ENCODE results near the gene PKP2. TPM values are rescaled to one million over a fixed set of nuclear protein-coding genes. Genes with fewer than 3 reads are reported as not detected.
"Not testable (repeated sequence)": the region's sequence is repeated elsewhere in the genome, so short reads cannot be mapped to it uniquely, and the experiment has no call there.

The PKP2 gene
- total RNA-seq, 1 donor, result 5.9 TPM

DNA sequence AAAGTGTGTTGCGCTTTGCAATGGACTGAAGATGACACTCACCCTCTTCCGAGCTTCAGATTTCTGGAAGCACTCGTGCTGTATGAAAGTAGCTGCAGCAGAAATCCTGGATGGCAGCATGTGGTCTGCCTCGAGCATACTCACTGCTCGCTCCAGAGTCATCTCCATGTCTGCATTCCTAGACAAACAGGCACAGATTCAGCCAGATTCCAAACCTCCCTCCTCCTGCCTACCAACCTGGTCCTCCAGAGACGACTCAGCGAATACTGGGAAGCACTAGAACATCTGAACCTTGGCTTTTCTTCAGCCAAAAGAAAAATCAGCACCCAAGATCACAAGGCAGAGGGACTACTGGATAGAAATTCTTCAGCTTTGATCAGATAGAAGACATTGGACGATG, 27.7 kb downstream of the PKP2 start:
- no peak for DNase-seq (ENCODE audit: low read depth in 2 of 3, low spot score in 2 of 3)

DNA sequence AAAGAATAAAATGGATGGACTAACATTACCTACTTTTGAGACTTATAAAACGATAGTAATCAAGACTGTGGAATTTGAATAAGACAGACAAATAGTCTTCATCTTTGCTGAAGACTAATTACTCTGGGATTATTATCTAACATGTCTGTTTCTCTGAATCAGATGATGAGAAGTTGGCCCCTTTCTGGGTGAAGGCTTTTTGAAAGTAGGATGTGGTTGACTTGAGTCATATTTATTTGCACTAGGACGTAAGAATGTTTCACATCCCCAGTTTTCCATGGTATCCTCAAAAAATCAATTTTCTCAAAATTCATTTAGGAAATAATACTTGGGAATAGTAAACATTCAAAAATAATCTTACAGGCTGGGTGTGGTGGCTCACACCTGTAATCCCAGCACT, 31.8 kb downstream of the PKP2 start:
- no peak for DNase-seq (ENCODE audit: low read depth in 2 of 3, low spot score in 2 of 3)

DNA sequence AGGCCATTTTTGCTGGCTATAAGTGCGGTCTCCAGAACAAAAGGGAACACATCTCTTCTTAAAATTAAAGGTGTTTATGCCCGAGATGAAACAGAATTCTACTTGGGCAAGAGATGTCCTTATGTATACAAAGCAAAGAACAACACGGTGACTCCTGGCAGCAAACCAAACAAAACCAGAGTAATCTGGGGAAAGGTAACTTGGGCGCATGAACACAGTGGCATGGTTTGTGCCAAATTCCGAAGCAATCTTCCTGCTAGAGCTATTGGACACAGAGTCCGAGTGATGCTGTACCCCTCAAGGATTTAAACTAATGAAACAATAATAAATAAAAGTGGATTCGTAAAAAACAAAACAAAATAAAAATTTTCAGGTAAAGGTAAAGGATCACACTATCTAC, 33.4 kb downstream of the PKP2 start:
- no peak for DNase-seq (ENCODE audit: low read depth in 2 of 3, low spot score in 2 of 3)

DNA sequence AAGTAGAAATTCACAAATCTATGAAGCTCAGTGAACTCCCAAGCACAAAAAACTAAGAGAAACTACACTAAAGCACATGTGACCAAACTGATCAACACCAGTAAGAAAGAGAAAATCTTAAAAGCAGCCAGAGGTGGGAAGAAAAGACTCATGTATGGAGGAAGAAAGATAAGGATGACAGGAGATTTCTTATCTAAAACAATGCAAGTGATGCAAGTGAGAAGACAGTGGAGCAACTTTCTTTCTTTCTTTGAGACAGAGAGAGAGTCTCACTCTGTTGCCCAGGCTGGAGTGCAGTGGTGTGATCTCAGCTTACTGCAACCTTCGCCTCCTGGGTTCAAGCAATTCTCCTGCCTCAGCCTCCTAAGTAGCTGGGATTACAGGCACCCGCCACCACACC, 34.9 kb downstream of the PKP2 start:
- DNase-seq (ENCODE audit: low read depth in 2 of 3, low spot score in 2 of 3), result not testable (repeated sequence)

DNA sequence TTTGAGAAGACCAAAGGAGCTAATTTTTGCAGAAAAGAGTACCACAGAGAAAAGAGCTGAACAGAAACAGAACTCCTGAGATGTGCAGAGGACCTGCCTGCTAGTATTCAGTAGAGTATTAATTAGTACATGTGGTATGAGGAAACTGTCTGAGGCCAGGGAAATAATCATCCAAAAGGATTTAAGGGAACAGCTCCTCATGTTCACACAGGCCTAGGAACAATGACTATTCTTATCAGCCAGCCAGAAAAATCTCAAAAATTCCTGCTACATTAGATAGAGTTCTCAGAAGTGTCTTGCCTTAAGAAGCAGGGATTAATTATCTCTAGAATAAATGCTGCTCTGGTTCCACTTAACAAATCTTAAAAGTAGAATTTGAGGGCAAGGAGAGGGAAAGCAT, 36.4 kb downstream of the PKP2 start:
- no peak for DNase-seq (ENCODE audit: low read depth in 2 of 3, low spot score in 2 of 3)

DNA sequence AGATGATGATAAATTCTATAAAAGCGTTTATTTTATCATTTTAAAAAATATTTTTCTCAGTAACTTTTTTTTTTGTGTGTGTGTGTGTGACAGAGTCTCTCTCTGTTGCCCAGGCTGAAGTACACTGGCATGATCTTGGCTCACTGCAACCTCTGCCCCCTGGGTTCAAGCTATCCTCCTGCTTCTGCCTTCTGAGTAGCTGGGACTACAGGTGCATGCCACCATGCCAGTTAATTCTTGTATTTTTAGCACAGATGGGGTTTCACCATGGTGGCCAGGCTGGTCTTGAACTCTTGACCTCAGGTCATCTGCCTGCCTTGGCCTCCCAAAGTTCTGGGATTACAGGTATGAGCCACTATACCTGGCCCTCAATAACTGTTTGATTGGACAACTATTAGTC, 37.2 kb downstream of the PKP2 start:
- no peak for DNase-seq (ENCODE audit: low read depth in 2 of 3, low spot score in 2 of 3)

DNA sequence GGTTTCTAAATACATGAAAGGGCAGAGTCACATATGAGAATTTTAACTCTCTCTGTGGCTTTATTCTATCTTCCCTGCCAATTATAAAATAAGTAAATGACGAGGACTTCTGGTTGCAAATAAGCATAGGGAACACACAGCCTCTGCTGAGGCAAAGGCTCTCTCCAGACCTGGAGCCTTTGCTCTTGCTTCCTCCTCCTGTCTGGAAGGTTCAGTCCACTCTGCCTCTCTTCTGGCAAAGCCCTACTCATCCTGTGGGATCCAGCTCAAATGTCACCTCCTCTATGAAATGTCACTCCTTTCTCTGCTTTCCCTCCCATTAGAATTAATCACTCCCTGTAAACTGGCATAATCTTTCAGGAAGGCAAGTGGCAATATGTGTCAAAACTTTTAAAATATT, 41.9 kb downstream of the PKP2 start:
- no peak for DNase-seq (ENCODE audit: low read depth in 2 of 3, low spot score in 2 of 3)

DNA sequence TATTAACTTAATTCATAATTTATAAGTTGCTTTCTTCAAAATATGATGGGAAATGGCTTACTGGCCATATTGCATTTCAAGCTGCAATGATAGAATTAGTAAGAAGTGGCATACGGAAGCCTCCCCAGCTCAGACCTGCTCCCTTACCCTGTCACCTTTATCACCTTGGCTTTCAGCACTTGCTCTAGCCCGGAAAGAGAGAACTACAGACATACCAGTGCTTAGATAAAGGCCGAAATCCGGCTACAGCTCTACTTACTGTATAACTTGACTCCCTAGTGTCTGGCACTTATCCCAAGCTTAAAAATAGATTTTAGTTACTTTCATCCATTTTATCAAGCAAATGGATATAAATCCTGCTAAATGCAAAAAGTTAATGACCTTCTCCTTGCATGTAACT, 42.5 kb downstream of the PKP2 start:
- no peak for DNase-seq (ENCODE audit: low read depth in 2 of 3, low spot score in 2 of 3)

DNA sequence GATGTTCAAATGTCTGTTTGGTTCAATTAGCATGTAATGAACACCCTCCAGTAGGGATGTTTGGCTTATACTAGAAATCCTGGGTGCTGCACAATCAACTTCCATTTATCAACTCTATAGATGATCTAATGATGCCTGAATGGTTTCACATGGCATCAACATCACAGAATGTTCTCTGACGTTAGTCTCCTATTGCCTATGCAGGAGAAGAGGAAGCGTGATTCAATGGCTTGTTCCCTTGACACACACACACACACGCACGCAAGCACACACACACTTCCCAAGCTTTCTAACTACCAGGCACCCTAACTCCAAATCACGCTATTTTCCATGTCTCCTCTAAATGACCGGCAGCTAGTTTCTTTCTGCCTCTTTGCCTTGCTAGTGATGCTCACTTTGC, 49.3 kb downstream of the PKP2 start:
- DNase-seq (ENCODE audit: low read depth in 2 of 3, low spot score in 2 of 3), result no peak

DNA sequence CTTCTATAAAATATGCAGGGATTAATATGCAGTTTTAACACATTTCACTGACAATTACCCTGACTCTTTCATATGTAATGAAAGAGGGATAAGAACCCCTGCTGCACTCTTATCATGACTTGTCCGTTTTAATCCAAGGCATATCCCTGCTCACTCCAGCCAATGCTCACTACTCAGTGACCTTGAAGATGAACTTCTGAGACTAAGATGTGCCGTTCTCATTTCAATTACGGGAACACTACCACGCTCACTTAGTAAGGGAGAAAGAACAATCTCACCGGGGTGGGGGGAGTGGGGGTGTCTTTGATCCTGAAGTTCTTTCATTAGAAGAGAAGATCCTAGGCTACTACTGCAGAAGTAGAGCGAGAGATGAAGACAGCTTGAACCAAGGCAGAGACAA, 50.5 kb downstream of the PKP2 start:
- no peak for DNase-seq (ENCODE audit: low read depth in 2 of 3, low spot score in 2 of 3)

DNA sequence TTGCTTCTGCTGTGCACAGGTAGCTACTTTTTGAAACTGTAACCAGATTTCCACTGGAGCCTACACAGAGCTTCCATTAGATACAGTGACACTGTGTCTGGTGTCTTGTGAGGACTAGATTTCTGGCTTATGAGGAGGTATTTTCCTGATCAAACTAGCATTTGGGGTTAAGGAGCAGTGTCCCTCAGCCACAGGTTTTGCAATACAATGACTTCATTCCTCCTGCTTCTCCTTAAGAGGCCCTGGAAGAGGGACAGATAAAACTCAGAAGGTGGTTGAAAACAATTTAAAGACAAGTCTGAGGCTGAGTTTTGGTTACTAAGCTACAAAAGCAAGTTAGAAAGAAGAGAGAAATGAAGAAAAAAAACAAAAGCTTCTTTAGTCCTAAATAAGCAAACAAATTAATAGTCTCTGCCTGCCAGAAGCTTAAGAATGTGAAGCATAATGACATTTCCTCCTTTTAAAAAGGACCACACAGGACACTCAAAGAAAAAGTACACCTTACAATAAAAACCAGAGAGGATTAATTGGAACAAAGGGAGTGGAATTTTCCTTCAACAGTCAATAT, 53.0 kb downstream of the PKP2 start:
- DNase-seq (ENCODE audit: low read depth in 2 of 3, low spot score in 2 of 3), result no peak

DNA sequence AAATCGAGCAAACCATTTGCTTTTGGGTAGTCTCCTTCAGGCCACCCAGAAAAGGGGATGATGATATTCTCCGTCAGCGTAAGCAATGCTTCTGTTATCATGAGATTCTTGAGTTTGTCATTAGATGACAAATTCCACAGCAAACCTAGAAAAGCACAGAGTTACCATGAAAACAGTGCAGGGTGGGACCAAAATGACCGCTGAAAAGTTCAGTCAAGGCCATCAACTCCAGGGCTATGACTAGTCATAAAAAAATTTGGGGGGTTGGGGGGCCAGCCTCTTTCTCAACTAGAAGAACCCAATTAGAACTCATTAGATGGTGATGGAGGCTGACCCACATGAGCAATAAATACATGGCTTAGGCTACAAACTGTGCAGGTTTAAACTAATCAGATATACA, 55.5 kb downstream of the PKP2 start:
- DNase-seq (ENCODE audit: low read depth in 2 of 3, low spot score in 2 of 3), result no peak

DNA sequence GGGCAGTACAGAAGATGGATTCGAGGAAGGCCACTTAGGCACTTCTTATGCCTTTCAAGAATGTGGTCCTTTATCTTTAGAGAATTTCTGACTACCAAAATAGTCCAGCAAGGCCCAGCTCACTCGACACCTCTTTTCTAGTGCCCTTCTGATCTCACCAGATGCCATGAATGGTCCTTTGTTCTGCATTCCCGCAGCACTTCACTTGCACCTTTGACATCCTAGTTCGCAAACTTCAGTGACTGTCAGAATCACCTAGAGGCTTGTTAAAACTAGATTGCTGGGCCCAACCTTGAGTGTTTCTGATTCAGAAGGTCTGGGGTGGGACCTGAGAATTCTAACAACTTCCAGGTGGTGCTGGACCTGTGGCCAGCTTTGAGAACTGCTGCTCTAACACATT, 56.7 kb downstream of the PKP2 start:
- DNase-seq (ENCODE audit: low read depth in 2 of 3, low spot score in 2 of 3), result no peak

DNA sequence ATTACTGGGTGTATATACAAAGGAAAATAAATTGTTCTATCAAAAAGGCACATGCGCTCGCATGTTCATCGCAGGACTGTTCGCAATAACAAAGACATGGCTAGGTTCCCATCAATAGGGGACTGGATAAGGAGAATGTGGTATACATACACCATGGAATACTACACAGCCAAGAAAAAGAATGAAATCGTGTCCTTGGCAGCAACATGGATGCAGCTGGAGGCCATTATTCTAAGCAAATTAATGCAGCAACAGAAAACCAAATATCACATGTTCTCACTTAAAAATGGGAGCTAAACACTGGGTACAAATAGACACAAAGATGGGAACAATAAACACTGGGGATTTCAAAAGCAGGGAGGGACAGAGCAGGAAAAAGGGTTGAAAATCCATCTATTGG, 58.6 kb downstream of the PKP2 start:
- DNase-seq (ENCODE audit: low read depth in 2 of 3, low spot score in 2 of 3), result no peak

DNA sequence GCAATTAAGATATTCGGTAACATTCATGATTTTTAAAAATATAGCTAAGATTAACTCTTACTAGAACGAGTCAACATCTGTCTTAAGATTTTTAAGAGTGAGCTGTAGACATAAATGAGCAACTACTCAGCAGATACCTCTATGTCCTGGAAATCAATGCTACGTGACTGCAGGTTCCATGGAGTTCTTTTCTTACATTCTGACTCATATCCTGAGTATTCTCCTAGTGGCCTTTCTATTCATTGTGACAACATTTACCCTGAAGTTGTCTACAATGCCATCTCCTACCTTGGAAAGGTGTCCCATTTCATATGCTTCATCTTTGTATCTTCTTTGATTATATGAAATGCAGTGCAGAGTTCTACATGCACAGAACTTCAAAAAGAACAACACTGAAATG, 59.9 kb downstream of the PKP2 start:
- no peak for DNase-seq (ENCODE audit: low read depth in 2 of 3, low spot score in 2 of 3)

DNA sequence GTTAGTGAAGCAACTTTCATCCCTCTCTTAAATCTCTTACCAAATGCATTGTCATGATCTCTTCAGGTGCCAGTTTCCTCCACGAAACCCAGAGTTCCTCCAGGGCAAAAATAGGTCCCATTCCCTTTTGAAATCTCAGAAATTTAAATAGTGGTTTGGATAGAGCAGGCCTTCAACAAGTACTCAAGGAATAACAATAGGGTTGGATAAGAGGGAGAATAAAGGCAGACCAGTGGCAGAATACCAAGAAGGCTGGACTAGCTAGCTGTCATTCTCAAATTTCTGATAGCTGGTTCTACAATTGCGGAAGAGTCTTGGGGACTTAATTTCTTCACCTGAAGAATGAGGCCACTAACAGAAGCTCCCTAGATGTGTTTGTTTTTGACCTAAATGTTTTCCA, 62.5 kb downstream of the PKP2 start:
- no peak for DNase-seq (ENCODE audit: low read depth in 2 of 3, low spot score in 2 of 3)

DNA sequence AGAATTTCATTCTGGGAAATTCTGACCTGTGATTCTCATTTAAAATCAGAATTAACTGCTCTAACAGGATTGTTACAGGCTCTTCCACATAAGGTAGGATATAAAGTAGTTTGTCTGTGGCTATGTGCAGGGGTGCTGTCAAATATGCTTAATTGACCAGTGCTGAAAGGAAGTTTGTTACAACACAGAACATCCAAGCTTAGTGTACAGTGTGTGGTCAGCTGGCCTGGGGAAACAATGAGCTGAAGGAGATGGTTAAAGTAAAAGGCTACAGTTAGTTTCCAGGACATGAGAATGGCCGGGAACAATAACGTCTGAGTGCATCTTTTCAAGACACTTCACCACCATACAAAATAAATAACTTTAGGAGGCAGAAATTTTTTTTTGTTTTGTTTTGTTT, 68.0 kb downstream of the PKP2 start:
- no peak for DNase-seq (ENCODE audit: low read depth in 2 of 3, low spot score in 2 of 3)

DNA sequence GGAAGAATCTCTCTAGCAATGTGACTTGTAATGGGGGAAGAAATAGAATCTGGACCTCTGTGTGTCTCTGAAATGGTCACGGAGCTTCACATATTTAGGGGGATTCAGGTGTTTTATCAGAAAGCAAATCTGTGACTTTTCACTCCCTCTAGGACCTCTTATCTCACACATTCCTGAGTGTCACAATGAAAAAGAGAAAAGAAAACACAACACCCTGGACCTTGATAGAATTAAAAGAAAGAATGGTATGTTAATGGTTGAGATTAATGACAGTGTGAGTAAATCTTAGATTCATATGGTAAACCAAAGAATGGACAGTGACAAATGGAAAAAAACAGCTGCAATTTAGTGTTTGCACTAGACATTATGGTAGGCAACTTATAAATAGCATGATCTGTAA, 68.5 kb downstream of the PKP2 start:
- no peak for DNase-seq (ENCODE audit: low read depth in 2 of 3, low spot score in 2 of 3)

DNA sequence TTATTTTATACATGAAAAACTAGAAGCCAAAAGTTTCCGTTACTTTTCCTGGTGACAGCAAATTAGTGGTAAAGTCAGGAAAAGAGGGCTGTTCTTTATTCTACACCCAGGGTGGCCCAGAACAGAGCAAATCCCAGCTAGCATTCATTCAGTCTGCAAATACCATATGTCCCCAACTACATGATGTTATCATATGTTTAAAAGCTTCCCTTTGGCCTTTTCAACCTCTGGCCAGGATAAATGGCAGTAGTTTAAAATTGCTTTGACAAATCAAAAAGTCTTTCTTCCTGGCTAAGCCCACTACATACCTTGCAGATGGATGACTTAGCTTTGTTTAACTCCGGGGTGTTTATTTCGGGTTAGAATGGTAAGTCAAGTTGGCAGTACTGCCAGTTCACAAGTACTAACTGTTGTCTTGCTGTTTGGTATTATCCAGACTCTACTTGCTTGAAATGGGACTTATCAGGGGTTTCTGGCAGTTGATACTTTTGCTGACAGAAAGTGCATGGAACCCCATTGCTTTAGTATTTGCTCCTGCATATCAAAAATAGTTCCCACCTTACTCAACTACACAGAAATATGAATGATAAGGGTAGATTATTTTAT, 69.7 kb downstream of the PKP2 start:
- DNase-seq (ENCODE audit: low read depth in 2 of 3, low spot score in 2 of 3), result no peak

DNA sequence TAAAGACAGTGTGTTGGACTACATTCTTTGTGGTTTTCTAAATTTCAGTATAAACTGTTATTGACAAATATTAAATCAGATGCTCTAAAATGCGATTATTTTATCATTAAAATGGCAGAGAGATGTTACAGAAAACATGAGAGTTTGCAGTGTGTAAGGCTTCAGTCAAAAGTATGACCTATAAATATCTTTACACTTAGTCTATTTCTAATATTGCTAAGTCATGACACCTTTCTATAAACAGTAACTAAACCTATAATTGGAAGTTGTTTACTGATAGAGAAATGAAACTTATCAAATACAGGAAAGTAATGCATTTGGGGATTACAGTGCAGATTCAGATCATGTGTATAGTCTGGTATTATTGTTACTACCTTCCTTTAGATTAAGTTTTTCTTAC, 72.0 kb downstream of the PKP2 start:
- no peak for DNase-seq (ENCODE audit: low read depth in 2 of 3, low spot score in 2 of 3)

DNA sequence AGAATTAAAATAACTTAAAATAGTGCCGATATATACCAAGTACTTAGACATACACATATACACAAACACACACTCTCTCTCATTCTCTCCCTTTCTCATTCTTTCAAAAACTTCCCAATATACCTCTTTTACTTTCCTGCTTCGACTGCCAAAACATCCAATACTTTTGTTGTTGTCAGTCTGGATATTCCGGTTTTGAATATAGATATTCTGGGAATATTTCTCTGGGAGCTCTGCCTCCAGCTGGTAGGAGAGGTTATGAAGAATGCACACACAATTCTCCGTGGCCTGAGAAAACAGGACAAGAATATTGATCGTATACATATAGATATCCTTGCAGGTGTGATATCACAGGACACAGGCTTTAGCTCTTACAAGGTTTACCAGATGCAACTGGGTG, 74.2 kb downstream of the PKP2 start:
- no peak for DNase-seq (ENCODE audit: low read depth in 2 of 3, low spot score in 2 of 3)

DNA sequence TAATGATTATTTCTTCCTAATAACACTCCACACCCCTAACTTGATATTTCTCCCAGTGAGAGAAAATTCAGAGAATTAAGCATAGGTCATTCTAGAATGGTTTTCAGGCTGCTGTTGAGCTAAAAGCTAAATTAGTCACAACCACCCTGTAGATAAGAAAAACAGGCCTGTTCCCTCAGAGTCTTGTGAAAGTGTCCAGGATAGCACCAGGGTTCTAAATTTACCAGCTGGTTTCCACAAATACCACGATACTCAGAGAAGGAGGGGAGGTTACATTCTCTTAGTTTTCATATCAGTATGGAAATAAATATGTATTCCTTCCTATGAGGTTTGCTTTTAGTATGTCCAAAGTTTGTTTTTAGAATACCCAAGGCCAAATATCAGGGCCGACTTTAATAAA, 74.9 kb downstream of the PKP2 start:
- no peak for DNase-seq (ENCODE audit: low read depth in 2 of 3, low spot score in 2 of 3)

DNA sequence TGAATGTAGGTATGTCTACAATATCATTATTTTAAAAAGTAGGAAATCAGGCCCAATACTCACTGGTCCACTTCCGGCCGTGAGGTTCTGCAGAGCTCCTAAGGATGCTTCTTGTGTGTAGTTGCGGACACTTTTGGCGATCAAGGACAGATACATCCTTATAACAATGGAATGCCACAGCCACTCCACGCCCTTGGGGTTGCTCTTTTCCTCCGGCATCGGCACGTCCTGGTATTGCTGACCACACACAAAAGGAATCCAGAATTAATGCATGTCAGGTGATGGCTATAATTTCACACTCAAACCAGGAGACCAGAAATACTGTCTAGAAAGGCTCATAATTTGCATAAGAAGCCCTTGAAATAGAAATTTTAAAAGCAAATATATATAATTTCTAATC, 75.3 kb downstream of the PKP2 start:
- no peak for DNase-seq (ENCODE audit: low read depth in 2 of 3, low spot score in 2 of 3)
